HCT116 (cell line): ENCODE results near the gene ISCU. TPM values are rescaled to one million over a fixed set of nuclear protein-coding genes. Genes with fewer than 3 reads are reported as not detected.

Experiments used
- ATAC-seq: fragments of 200-7000 bp; cut with Tn5 transposase; 2 replicates; pipeline ENCODE4 v1.9.1; 2020; ENCODE audit warnings: mild to moderate bottlenecking, moderate library complexity
- BruUV-seq: library from RNA; stranded (reverse); fragments of 400-500 nt; replicated peaks from 2 replicates; lab custom pipeline; 2021; lab: Mats Ljungman, UMichigan
- CTCF ChIA-PET: fragments of 300-600 bp; sonication (Branson Sonifier 250); formaldehyde crosslinking; loops from one replicate; lab custom pipeline; 2021; ENCODE audit warnings: antibody characterized with exemption; lab: Charles Lee
- POLR2A ChIA-PET: fragments of 300-600, 350-600 bp; sonication (Branson Sonifier 250); formaldehyde crosslinking; loops from one replicate; lab custom pipeline; 2021; ENCODE audit warnings: antibody characterized with exemption; lab: Charles Lee
- RAD21 ChIA-PET, 2 experiments: fragments of 300-600 bp; sonication (Branson Sonifier 250); formaldehyde crosslinking; loops; one replicate each; lab custom pipeline; 2023; ENCODE audit warnings: low total read pairs in 2 of 2; ENCODE audit not compliant: uncharacterized antibody in 2 of 2, unreplicated experiment in 2 of 2, low non-redundant PET in 1 of 2; lab: Charles Lee
- DNase-seq: peaks from one replicate; pipeline ENCODE4 v3.0.0-alpha.2; 2010; ENCODE audit warnings: low read depth, low spot score
- H2AFZ ChIP-seq: fragments of 200-600 bp; shearing (Covaris generic), sonication (generic); 2 replicates; pipeline ENCODE4 v1.6.1; 2017; ENCODE audit warnings: low read depth, mixed run types, mixed read lengths, antibody characterized with exemption, low read length; ENCODE audit not compliant: poor library complexity, severe bottlenecking
- H3K27ac ChIP-seq: 2 replicates; pipeline ENCODE4 v1.5.1; 2012; ENCODE audit warnings: low read depth, low read length
- H3K27me3 ChIP-seq: fragments of 200-600 bp; sonication (generic); 2 replicates; pipeline ENCODE4 v1.6.1; 2016; ENCODE audit warnings: mixed run types, low read length, mixed read lengths; ENCODE audit not compliant: insufficient read depth
- H3K36me3 ChIP-seq, 2 experiments: fragments of 200-500 bp in 1 of 2; fragments of 200-600 bp in 1 of 2; sonication (Bioruptor generic) in 1 of 2; sonication (generic) in 1 of 2; 2 replicates each; pipeline versions ENCODE4 v1.5.1 to v1.6.1; 2014 to 2016; ENCODE audit warnings: low read length in 2 of 2, inconsistent platforms in 1 of 2, mixed read lengths in 1 of 2, mixed run types in 1 of 2; ENCODE audit not compliant: insufficient read depth in 2 of 2, control insufficient read depth in 1 of 2
- H3K4me1 ChIP-seq, 2 experiments: fragments of 200-600 bp in 1 of 2; sonication (generic) in 1 of 2; 2 replicates each; pipeline versions ENCODE4 v1.5.1 to v1.6.1; 2012 to 2017; ENCODE audit warnings: low read length in 2 of 2, inconsistent platforms in 1 of 2, mild to moderate bottlenecking in 1 of 2, mixed read lengths in 1 of 2, mixed run types in 1 of 2, moderate library complexity in 1 of 2; ENCODE audit not compliant: insufficient read depth in 2 of 2, control insufficient read depth in 1 of 2
- H3K4me2 ChIP-seq: fragments of 200-600 bp; sonication (generic); 2 replicates; pipeline ENCODE4 v1.6.1; 2017; ENCODE audit warnings: mixed run types, low read length, mixed read lengths
- H3K4me3 ChIP-seq, 2 experiments: fragments of 200-600 bp in 1 of 2; sonication (generic) in 1 of 2; replicated peaks in 1 of 2; 2 replicates each; pipeline ENCODE4 v1.5.1; 2011 to 2016; ENCODE audit warnings: low read length in 2 of 2, control low read depth in 1 of 2, low read depth in 1 of 2, mild to moderate bottlenecking in 1 of 2, mixed read lengths in 1 of 2, mixed run types in 1 of 2
- H3K79me2 ChIP-seq: fragments of 200-600 bp; sonication (generic); 2 replicates; pipeline ENCODE4 v1.6.1; 2017; ENCODE audit warnings: mild to moderate bottlenecking, mixed run types, low read length, moderate library complexity, mixed read lengths; ENCODE audit not compliant: insufficient read depth
- H3K9ac ChIP-seq: fragments of 200-600 bp; sonication (generic); 2 replicates; pipeline ENCODE4 v1.6.1; 2016; ENCODE audit warnings: low read length, mixed read lengths
- H3K9me2 ChIP-seq: fragments of 200-600 bp; sonication (generic), shearing (Covaris generic); 2 replicates; pipeline ENCODE4 v1.6.1; 2017; ENCODE audit warnings: mixed run types, mild to moderate bottlenecking, moderate library complexity; ENCODE audit not compliant: insufficient read depth
- H3K9me3 ChIP-seq, 2 experiments: fragments of 200-500 bp in 1 of 2; fragments of 200-600 bp in 1 of 2; sonication (Bioruptor generic) in 1 of 2; sonication (generic) in 1 of 2; 2 replicates each; pipeline ENCODE4 v1.6.1; 2014 to 2017; ENCODE audit warnings: low read length in 2 of 2, mixed read lengths in 2 of 2, inconsistent platforms in 1 of 2, low read depth in 1 of 2, mild to moderate bottlenecking in 1 of 2, mixed run types in 1 of 2, moderate library complexity in 1 of 2; ENCODE audit not compliant: control insufficient read depth in 1 of 2, insufficient read depth in 1 of 2
- H4K20me1 ChIP-seq: fragments of 200-600 bp; sonication (generic), shearing (Covaris generic); 2 replicates; pipeline ENCODE4 v1.6.1; 2017; ENCODE audit warnings: mixed run types, mild to moderate bottlenecking, moderate library complexity; ENCODE audit not compliant: insufficient read depth
- CEBPB ChIP-seq: IDR thresholded peaks from 2 replicates; pipeline ENCODE4 v1.6.1; 2012; ENCODE audit warnings: low read depth
- EGR1 ChIP-seq: IDR thresholded peaks from 2 replicates; pipeline ENCODE4 v1.6.1; 2012; ENCODE audit warnings: low read depth
- ELF1 ChIP-seq: IDR thresholded peaks from 2 replicates; pipeline ENCODE4 v1.6.1; 2012; ENCODE audit warnings: low read depth, borderline replicate concordance
- POLR2AphosphoS5 ChIP-seq: IDR thresholded peaks from 2 replicates; pipeline ENCODE4 v1.6.1; 2011; ENCODE audit warnings: mild to moderate bottlenecking, low read depth, low read length, moderate library complexity
- SIN3A ChIP-seq: IDR thresholded peaks from 2 replicates; pipeline ENCODE4 v1.6.1; 2012; ENCODE audit warnings: low read depth
- TCF7L2 ChIP-seq: IDR thresholded peaks from 2 replicates; pipeline ENCODE4 v1.7.0; 2011; ENCODE audit warnings: borderline replicate concordance, inconsistent platforms; ENCODE audit not compliant: insufficient read depth, insufficient read length; ENCODE audit errors: extremely low read depth
- YY1 ChIP-seq: IDR thresholded peaks from 2 replicates; pipeline ENCODE4 v1.6.1; 2011; ENCODE audit warnings: low read length, low read depth, moderate library complexity, mild to moderate bottlenecking; ENCODE audit not compliant: insufficient replicate concordance; ENCODE audit errors: extremely low read depth
- ZFX ChIP-seq: fragments of 450-650 bp; IDR thresholded peaks from 2 replicates; pipeline ENCODE4 v1.6.1; 2017
- intact Hi-C: fragments of 100-400 bp; cut with micrococcal nuclease; formaldehyde crosslinking; loops from 2 replicates; pipeline ENCODE4 v1.10.0; 2022
- total RNA-seq: library from RNA; stranded (reverse); gene quantifications from one replicate; pipeline ENCODE4 v1.2.1, GENCODE V29; 2021; ENCODE audit not compliant: unreplicated experiment
- TF ChIP-seq, protein P1 (sequence below): IDR thresholded peaks from 2 replicates; pipeline ENCODE4 v1.6.1; 2011; ENCODE audit warnings: mild to moderate bottlenecking, low read length, moderate library complexity; ENCODE audit not compliant: insufficient replicate concordance; ENCODE audit errors: extremely low read depth
- TF ChIP-seq, protein P2 (sequence below): IDR thresholded peaks from 2 replicates; pipeline ENCODE4 v1.6.1; 2012
- TF ChIP-seq, protein P3 (sequence below): IDR thresholded peaks from 2 replicates; pipeline ENCODE4 v1.6.1; 2012

ISCU gene
- total RNA-seq, 1 experiment from 2014 or later: 89.6 TPM

DNA sequence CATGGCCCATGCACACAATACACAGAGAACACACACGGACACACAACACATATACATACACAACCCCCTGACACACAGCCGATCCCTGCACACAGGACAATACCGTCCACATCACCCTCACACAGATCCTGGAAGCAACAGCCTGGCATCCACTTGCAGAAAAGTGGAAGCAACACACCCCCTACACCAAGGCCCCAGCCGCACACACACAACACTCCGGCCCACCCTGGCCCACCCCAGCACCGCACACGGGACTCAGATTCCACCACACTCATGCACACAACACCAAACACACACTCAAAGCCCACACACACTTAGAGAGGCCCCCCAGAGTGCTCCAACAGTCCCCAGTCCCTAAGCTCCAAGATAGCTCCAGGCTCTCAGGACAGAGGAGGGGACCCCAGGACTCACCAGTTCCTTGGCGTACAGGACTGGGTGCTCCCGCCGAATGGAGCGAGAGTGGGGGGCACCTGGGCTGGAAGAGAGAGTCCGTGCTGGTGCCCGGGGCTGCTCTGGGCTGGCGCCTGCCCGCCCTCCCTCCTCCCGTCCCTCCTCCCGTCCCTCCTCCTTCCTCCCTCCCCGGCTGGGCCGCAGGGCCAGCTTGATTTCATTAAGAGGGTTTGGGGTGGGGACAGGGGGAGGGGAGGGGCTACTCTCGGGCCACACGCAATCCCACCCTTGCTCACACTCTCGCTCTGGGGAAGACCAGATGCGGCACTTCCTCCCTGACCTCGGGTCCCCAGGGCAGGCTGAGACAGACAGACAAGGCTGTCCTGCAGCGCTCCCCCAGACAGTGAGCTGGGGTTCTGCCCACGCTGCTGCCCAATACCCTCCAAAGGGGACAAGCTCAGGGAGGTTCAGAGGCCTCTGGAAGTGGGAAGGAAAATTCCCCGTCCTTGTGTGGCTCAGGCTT, 35.4 kb downstream of the ISCU start, which contains the start of gene TMEM119:
Gene TMEM119, minus strand, starts transcription at position 526 of the 913 bp plus-strand sequence. CDS start 5,701 bp downstream, outside the sequence.
- no peaks in the 10 kb centered on the region for H3K79me2 ChIP-seq
- intact Hi-C loops: no loop called here
- no peaks in the 10 kb centered on the region; a peak in 1 of 4 replicates for H3K4me1 ChIP-seq
- no peak for TF ChIP-seq YY1
- TF ChIP-seq, protein P1, sequence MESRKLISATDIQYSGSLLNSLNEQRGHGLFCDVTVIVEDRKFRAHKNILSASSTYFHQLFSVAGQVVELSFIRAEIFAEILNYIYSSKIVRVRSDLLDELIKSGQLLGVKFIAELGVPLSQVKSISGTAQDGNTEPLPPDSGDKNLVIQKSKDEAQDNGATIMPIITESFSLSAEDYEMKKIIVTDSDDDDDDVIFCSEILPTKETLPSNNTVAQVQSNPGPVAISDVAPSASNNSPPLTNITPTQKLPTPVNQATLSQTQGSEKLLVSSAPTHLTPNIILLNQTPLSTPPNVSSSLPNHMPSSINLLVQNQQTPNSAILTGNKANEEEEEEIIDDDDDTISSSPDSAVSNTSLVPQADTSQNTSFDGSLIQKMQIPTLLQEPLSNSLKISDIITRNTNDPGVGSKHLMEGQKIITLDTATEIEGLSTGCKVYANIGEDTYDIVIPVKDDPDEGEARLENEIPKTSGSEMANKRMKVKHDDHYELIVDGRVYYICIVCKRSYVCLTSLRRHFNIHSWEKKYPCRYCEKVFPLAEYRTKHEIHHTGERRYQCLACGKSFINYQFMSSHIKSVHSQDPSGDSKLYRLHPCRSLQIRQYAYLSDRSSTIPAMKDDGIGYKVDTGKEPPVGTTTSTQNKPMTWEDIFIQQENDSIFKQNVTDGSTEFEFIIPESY: no peak
- no peak for TF ChIP-seq ELF1
- TF ChIP-seq TCF7L2: no peak
- TF ChIP-seq, protein P2, sequence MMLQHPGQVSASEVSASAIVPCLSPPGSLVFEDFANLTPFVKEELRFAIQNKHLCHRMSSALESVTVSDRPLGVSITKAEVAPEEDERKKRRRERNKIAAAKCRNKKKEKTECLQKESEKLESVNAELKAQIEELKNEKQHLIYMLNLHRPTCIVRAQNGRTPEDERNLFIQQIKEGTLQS: no peak
- TF ChIP-seq CEBPB: no peak
- TF ChIP-seq POLR2AphosphoS5: no peak
- TF ChIP-seq, protein P3, sequence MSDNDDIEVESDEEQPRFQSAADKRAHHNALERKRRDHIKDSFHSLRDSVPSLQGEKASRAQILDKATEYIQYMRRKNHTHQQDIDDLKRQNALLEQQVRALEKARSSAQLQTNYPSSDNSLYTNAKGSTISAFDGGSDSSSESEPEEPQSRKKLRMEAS: no peak
- no peak for TF ChIP-seq EGR1
- no peak for TF ChIP-seq SIN3A
- TF ChIP-seq ZFX: no peak
- H3K9me2 ChIP-seq: no peaks in the 10 kb centered on the region
- H3K27ac ChIP-seq: no peak within 1 kb of the TSS
- POLR2A ChIA-PET: no interaction called here
- H3K4me2 ChIP-seq: no peak within 1 kb of the TSS
- no peaks in the 10 kb centered on the region for H3K27me3 ChIP-seq
- H3K9ac ChIP-seq: no peak within 1 kb of the TSS
- no TSS peak for BruUV-seq
- no peak within 1 kb of the TSS for H3K4me3 ChIP-seq
- no peaks in the 10 kb centered on the region for H3K9me3 ChIP-seq
- RAD21 ChIA-PET: no interaction called here
- H4K20me1 ChIP-seq: no peaks in the 10 kb centered on the region
- H3K36me3 ChIP-seq: no peaks in the 10 kb centered on the region
- H2AFZ ChIP-seq: no peak within 1 kb of the TSS
- ATAC-seq: no peak
- DNase-seq: no peak
- CTCF ChIA-PET: interaction anchor here (1.0 kb wide), 1 partner anchor 35 kb away, joined by 3 read pairs; the partner anchor contains the start of gene ISCU
